Measurements from ENCODE around the gene GLTPD2.

GLTPD2 gene

DNA sequence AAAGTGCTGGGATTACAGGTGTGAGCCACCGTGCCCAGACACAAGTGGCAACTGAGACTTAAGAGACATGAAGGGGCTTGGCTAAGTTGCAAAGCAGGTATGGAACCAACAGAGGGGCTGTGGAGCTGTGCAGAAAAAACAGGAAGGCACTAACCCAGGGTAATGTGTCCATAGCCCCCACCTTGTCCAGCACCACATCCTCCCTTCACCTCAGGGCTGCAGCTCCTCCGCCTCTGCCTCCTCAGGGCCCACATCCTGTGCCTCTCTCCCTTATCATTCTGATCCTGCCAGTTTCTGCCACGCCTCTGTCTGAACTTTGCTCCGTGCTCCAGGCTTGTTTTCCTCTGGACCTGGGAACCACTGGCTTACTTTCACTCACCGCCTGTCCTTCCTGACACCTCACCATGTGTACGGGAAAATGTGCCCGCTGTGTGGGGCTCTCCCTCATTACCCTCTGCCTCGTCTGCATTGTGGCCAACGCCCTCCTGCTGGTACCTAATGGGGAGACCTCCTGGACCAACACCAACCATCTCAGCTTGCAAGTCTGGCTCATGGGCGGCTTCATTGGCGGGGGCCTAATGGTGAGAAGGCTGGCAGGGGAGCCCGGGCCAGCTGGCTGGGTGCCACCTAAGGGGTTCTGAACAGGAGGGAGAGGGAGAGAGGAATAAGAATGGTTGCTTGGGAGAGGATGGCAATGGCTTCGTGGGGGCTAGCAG lies 17.1 kb upstream of the GLTPD2 start, which contains the start of gene TM4SF5:
Gene TM4SF5, plus strand, starts transcription at position 368 of the 716 bp plus-strand sequence. Its CDS starts 37 bp downstream, at position 405.
- no peak for DNase-seq (ENCODE audit: low spot score)

DNA sequence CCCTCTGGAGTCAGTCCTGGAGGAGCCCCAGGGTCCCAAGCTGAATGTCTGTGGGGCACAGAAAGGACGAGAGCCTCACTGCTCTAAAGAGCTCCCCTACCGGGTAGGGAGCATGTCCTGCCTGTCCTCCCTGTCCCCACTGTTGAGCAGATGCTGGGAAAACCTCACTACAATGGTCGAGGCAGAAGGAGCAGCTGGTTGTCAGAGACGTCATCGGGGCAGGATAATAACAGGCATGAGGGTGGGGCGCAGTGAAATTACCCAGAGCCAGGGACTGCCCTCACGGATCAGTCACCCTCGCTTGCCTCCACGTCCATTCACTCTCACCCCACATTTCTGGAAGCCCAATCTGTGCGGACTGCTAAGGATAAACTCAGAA lies 16.5 kb upstream of the GLTPD2 start:
- DNase-seq (ENCODE audit: low spot score) = no peak

DNA sequence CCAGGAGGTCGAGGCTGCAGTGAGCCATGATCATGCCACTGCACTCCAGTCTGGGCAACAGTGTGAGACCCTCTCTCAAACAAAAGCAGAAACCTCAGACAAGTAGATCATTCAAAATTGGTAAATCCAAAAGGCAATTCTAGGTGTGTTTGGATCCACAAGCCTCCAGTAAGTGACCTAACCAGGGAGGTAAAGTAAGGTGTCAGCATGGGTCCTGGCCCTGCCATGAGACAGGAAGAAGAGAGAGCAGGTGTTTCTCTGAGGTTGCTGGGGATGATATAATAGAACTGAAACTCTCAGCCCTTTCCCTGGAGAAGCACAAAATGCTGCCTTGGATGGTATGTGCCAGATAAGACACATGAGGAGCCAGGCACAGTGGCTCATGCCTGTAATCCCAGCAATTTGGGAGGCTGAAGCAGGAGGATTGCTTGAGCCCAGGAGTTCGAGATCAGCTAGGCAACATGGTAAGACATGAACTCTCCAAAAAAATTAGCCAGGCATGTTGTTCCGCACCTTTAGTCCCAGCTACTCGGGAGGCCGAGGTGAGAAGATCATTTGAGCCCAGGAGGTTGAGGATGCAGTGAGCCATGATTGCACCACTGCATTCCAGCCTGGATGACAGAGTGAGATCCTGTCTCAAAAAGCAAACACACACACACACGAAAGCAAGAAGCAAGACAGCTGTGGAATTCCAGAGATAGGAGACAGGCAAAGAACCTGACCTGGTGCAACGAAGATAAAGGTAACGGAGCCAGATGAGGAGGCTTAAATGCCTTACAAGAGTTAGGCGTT lies 10.6 kb upstream of the GLTPD2 start:
- DNase-seq (ENCODE audit: low spot score) = no peak

DNA sequence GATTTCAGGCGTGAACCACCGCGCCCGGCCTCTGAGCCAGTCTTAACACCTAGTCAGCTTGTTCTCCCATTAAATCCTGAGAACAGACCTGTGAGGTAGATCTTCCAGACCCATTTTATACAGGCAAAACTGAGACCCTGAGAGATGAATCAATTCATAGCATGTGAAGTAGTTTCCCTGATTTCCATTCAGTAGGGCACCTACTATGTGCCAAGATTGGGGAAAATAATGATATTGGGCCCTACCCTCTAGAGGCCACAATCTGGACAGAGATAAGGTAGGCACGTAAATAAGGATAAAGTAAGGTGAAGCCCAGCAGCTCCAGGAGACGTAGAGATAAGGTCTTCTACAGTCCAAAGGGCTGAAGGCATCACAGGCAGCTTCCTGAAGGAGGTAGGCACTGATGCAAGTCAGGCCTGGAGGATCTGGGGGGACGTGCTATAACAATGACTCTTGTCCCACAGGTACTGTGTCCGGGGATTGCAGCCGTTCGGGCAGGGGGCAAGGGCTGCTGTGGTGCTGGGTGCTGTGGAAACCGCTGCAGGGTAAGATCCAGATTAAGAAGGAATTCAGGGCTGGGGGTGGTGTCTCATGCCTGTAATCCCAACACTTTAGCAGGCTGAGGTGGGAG lies 8.3 kb upstream of the GLTPD2 start:
- DNase-seq (ENCODE audit: low spot score) = no peak

DNA sequence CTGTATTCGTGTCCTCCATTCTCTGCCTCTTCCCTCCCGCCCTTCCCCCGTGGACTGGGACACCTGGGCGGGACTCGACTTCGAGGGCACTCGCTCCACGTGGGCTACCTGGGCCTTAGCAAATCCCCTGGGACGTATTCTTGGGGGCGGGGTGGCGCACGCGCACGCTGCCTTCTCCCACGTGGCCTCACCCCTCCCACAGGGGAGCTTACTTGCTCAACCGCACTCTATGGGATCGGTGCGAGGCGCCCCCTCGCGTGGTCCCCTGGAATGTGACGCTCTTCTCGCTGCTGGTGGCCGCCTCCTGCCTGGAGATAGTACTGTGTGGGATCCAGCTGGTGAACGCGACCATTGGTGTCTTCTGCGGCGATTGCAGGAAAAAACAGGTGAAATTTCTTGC lies 6.1 kb upstream of the GLTPD2 start:
- no peak for DNase-seq (ENCODE audit: low spot score)

DNA sequence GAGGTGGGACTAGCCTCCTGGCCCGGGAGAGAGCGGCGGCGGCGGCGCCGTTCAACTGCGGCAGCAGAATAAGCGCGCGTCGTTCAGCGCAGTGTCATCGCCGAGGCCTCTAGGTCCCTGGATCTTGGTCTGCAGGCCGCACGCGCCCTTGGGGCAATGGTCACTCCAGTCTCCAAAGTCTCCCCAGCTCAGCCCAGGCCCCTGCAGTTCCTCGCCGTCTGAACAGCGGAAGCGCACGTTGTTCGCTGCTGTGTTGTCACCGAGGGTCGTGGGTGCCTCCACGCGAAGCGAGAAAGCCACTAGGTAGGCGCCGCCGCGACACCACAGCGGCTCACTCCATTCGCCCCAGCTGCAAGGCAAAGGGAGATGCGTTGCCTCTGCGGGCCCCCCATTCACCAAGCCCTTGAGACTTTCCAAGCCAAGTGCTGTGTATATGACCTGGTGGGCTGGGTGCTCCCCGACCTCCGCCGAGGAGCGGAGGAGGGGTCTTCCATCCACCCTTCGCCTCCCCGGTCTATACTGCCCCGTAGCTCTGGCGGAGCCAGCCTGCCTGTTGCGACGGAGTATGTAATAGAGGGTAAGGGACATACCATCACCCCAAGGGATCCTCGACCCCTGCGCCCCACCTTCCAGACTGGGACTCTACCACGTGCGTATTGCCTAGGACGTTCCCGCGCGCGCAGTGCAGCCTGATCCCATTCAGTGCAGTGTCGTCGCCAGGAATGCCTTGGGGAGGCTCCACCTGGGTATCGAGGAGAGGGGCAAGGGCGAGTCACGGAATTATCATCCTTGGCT lies 3.3 kb upstream of the GLTPD2 start:
- DNase-seq (ENCODE audit: low spot score) = no peak

DNA sequence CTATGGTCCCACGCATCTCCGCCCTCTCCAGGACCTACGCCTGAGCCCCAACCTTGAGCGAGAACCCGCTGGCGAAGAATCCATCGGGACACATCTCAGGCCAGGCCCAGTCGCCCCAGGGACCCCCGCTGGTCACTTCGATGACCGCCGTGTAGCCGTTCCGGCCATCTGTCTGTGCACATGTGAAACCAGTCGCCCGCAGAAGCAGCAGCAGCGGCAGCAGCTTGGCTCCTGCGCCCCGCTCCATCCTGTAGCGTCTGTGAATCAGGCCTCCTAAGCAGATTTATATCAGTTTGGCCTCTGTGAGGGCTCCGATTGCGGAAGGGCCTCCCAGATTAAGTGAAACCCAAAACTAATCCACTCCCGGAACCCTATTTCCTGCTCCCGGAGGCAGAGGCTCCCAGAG lies 2.7 kb upstream of the GLTPD2 start, which contains the start of gene VMO1:
Gene VMO1, minus strand, starts transcription at position 259 of the 406 bp plus-strand sequence. Its CDS starts 12 bp downstream, at position 247.
- no peak for DNase-seq (ENCODE audit: low spot score)

DNA sequence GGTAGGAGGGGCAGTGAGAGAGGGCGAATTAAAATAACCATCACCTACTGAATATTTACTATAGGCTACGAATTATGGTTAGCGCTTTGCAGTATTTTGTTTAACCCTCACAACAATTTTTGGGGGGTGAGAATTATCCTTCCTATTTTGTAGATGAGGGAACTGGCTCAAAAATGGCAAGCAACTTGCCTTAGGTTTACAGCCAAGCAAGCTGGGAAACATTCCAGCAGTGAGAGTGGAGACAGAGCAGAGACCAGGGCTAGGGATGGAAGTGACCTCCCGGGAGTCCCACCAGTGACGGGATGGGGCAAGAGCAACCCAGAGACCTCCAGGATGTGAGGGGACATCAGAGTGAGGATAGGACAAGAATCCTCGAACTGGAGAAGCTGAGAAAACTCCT lies 2.2 kb upstream of the GLTPD2 start:
- DNase-seq (ENCODE audit: low spot score) = no peak

DNA sequence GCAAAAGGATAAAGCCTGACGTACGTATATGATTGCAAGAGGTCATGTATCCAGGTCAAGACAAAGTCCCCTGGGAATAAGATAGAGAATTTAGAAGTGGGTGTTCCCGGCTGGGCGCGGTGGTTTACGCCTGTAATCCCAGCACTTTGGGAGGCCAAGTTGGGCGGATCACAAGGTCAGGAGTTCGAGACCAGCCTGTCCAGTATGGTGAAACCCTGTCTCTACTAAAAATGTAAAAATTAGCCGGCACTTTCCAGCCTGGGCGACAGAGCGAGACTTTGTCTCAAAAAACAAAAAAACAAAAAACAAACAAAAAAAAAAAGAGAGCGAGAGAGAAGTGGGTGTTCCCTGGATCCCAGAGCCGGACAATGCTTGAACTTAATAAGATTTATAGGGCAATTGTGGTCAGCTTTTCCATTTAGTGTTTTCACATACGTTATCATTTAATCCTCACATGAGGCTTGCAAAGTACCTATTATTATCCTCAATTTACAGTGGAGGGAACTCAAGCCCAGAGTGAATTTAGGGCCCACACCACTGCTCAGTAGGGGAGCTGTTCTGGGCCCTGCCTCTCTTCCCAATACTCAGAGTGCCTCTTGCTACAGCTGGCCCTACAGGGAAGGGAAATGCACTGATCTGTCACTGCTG lies 481 bp upstream of the GLTPD2 start:
- DNase-seq (ENCODE audit: low spot score) = no peak

DNA sequence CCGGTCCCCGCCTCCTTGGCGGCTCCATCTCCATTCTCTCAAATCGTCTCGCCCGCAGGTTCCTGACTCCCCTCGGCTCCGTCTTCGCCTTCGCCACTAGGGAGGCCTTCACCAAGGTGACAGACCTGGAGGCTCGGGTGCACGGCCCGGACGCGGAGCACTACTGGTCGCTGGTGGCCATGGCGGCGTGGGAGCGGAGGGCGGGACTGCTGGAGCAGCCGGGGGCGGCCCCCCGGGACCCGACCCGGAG lies 862 bp downstream of the GLTPD2 start:
- DNase-seq (ENCODE audit: low spot score) = no peak

DNA sequence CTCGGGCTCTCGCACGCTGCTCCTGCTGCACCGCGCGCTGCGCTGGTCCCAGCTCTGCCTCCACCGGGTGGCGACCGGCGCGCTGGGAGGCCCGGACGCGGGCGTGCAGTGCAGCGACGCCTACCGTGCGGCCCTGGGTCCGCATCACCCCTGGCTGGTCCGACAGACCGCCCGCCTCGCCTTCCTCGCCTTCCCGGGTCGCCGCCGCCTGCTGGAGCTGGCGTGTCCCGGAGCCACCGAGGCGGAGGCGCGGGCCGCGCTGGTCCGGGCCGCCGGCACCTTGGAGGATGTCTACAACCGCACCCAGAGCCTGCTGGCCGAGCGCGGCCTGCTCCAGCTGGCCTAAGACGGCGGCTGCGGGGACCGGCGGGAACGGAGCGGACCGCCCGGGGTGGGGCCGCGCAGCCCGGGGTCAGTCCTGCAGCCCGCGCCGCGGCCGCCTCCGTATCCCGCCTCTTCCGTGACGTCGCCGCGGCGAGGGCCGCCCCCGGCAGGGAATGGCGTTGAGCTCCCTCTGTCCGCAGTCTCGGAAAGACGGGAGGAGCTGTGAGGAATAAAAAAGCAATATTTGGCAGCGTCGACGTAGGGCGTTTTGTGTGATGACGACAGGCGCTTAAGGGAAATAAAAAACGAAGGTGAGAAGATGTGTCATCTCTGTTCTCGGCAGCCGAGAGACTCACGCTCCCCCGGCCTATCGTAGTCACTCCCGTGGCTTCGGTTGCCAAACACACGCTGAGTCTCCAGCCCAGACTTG lies 1.4 kb downstream of the GLTPD2 start:
- DNase-seq (ENCODE audit: low spot score) = peak; percentile 90

DNA sequence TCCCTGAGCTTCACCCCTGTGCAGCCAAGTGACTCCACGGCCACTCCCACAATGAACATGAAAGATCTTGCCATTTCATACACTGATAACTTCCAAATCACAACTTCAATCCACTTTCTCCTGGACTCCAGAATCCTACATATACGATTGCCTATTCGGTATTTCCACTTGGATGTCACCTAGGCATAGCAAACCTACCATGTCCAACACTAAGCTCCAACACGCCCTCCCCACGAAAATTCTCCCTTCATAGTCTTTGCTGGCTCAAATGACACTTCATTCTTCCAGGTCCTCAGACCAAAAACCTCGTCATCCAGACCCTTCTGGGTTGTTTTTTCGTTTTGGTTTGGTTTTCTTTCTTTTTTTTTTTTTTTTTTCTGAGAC lies 1.9 kb downstream of the GLTPD2 start:
- DNase-seq (ENCODE audit: low spot score) = no peak

DNA sequence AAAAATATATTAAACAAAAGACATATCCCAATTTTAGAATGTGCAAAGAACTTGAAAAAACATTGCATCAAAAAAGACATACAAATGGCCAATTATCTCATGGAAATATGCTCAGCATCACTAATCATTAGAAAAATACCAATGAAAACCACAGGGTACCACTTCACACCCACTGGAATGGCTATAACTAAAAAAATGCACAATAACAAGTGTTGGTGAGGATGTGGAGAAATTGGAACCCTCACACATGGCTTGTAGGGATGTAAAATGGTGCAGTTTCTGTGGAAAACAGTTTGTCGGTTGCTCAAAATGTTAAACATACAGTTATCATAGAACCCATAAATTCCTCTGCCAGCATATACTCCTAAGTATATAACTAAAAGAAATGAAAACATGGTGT lies 6.4 kb downstream of the GLTPD2 start:
- no peak for DNase-seq (ENCODE audit: low spot score)

DNA sequence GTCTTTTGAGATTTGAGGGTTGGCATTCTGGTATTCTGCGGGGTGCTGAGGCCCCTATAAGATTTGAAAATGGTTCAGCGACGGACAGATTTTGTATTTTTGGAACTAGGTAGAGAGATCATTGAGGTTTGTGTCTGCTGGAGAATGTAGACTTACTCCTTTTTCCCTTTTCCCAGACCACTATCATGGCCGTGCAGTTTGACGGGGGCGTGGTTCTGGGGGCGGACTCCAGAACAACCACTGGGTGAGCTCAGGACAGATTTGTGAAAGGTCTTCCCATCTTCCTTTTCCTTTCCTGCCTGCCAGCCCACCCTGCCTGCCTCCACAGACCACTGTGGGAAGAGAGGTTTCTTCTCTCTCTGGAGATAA lies 7.8 kb downstream of the GLTPD2 start:
- peak; percentile 78 for DNase-seq (ENCODE audit: low spot score)

DNA sequence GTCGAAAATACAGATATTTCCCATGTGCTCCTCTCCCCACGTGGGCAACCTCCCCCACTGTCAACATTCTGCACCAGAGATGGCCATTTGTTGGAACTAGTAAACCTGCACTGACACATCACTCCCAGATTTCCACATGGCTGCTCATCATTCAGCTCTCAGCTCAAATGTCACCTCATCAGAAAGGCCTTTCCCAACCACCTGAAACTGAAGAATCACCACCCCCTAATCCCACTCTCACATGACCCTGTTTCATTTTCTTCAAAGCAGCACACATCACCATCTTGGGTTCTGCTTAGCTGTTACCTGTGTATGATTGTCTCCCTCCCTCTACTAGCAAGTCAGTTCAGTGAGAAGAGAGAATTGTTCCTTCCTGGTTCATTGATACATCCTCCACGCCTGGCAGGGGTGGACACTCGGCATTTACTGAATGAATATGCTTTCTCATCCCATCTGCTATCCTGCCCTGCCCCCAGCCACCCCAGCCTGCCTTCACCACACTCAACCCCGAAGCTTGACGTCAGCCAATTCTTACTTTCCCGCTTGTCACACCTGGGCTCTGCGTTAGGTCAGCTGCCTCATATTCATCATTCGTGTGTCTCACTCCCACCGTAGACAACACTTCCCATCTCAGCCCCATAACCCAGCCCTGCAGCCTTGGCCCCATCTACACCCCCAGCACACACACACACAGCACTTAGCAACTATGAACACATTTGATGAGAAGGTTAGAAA lies 11.9 kb downstream of the GLTPD2 start:
- DNase-seq (ENCODE audit: low spot score) = no peak

DNA sequence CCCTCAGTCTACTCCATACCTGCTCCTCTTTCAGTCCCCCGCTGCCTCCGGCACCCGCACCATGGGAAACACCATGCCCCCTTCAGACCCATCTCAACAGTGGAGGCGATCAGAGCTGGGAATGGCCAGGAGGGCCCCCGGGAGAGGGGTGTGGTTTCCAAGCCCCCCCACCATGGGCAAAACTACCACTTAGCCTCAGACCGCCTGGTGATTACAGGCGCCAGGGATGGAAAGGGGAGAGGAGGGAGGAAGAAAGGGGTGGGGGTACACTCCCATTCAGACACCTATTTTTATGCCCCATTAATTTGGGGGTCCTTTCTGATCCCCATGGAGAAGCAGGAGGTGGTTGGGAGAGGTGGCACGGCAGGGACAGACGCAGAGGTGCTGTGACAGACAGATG lies 13.5 kb downstream of the GLTPD2 start, which contains the start of gene C17orf114:
Gene C17orf114, minus strand, starts transcription at position 101 of the 400 bp plus-strand sequence.
- DNase-seq (ENCODE audit: low spot score) = no peak

DNA sequence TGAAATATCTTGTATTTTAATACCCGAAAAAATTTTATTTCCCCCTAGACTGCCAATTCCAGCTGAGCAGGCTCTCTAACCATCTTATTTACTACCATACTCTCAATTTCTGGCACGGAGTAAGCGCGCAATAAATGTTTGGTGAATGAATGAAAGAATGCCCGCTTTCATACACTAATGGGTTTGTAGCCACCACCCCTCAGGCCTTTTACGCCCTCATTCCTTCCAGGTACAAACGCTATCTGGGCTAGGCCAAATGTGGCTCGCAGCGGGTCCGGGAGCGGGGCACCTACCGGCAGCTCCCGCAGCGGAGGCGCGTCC lies 17.7 kb downstream of the GLTPD2 start:
- DNase-seq (ENCODE audit: low spot score) = no peak

DNA sequence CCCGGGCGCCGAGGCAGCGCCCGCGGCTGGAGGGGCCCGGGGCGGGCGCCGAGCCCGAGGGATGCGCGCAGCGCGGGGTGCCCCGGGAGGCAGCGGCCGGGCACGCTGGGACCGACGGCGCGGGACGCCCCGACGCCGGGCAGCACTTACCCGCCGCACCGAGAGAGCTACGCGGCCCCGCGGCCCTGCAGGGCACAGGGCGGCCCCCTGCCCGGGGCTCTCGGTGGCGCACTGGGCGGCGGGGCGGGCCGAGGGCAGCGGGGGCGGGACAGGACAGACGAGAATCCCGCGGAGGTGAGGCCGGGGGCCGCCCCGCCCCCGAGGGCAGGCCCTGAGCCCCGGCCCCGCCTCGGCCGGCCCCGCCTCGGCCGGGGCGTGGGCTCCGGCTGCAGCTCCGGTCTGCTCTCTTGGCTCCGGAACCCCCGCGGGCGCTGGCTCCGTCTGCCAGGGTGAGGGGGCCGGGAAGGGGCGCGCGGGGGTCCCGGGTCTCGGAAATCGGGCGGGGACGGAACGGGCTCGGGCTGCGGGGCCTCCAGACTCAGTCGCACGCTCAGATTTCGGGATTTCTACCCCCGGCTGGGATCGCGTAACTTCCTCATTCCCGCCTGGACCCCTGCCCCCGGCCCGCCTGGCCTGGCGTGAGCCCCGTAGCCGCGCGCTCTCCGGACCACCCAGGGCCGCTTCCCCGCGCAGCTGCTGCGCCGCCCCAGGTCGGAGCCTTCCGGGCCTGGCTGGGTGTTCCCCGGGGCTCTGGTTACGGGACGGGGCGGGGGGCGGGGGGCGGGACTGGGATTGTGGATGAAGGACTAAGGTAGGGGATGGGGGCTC lies 18.2 kb downstream of the GLTPD2 start, which contains the start of gene PLD2:
Gene PLD2, plus strand, starts transcription at position 376 of the 828 bp plus-strand sequence. CDS start 621 bp downstream, outside the sequence.
- peak; percentile 100 for DNase-seq (ENCODE audit: low spot score)

DNA sequence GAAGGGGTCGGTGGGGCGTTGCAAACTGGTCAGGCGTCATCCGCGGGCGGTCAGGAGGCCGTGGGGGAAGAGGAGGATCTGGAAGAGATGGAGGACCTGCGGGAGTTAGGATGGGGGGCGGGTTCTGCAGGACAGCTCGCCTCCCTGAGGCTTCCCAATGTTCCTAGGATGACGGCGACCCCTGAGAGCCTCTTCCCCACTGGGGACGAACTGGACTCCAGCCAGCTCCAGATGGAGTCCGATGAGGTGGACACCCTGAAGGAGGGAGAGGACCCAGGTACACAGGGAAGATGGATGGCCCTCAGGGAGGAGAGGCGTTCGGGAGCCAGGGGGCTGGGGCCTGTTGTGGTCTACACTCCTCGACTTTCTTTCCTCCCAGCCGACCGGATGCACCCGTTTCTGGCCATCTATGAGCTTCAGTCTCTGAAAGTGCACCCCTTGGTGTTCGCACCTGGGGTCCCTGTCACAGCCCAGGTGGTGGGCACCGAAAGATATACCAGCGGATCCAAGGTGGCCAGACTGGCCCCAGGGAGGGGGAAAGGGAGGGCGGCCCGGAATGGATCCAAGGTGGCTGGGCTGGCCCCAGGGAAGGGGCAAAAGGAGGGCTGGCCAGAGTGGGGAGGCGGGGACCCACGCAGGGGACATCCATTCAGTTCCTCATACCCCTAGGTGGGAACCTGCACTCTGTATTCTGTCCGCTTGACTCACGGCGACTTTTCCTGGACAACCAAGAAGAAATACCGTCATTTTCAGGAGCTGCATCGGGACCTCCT lies 19.0 kb downstream of the GLTPD2 start:
- no peak for DNase-seq (ENCODE audit: low spot score)

All from iPS-NIHi11 (cell line).